GM21576 (cell line): ENCODE data around the gene SPIN3.
"Not testable (repeated sequence)": the region's sequence is repeated elsewhere in the genome, so short reads cannot be mapped to it uniquely, and the experiment has no call there.

ENCODE experiments used
- ATAC-seq: cut with Tn5 transposase; IDR thresholded peaks from one replicate; pipeline ENCODE4 v1.9.1; 2021; ENCODE audit warnings: mild to moderate bottlenecking, moderate library complexity; ENCODE audit not compliant: unreplicated experiment

Gene SPIN3

DNA sequence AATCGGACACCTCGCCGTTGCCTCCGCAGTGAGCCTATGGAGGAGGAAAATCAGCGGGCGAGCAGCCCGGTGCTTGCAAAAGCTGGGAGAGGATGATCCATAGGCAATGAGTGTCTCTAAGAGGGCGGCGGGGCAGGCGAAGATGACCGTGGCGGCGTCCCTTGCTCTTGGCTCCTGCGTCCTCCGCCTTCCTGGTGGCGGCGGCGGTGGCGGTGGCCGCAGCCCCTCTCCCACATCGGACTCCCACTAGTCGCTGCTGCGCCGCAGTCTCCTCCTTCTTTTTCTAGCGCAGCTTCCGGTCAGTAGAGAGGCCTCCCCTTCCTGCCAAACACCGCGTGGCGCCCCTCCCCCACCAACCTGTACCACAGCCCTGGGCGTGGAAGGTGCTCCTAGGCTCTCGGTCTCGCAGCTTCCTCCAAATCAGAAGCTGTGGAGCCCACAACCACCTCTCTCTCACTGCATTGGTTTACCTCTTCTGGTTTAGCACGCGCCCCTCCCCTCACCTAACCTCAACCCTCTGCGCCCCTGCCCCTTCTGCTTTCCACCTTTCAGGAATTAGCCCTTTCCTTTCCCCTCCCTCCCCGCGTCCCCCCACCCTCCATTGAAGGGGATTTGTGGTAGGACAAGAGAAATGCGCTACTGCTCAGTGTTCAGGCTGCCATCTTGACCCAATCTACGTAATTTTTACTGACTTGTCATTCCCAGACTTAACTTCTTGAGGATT is at the start of gene SPIN3:
Gene SPIN3, minus strand, starts transcription at position 271 of the 724 bp plus-strand sequence. CDS start 594 bp downstream, outside the sequence.
- ATAC-seq = peak; percentile 97

DNA sequence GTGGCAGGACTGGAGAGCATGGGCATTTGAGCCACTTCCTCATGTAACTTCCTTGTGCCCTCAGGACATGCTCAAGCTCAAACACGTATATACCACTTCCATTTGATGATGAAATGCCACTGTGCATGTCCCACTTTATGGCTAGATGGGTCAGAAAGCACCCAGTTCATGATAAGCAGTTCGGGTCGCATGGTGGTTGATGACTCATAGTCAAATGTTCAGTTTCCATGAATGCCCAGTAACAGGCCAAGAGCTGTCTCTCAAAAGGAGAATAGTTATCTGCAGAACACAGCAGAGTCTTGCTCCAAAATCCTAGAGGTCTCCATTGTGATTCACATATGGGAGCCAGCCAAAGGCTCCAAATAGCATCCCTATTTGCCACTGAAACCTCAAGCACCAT is 48.9 kb upstream of the SPIN3 start:
- no peak for ATAC-seq

DNA sequence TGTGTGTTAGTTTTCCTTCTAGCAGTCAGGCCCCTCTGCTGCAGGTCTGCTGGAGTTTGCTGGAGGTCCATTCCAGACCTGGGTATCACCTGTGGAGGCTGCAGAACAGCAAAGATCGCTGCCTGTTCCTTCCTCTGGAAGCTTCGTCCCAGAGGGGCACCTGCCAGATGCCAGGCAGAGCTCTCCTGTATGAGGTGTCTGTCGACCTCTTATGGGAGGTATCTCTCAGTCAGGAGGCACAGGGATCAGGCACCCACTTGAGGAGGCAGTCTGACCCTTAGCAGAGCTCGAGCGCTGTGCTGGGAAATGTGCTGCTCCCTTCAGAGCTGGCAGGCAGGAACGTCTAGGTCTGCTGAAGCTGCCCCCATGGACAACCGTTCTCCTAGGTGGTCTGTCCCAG is 41.9 kb upstream of the SPIN3 start:
- ATAC-seq = not testable (repeated sequence)

DNA sequence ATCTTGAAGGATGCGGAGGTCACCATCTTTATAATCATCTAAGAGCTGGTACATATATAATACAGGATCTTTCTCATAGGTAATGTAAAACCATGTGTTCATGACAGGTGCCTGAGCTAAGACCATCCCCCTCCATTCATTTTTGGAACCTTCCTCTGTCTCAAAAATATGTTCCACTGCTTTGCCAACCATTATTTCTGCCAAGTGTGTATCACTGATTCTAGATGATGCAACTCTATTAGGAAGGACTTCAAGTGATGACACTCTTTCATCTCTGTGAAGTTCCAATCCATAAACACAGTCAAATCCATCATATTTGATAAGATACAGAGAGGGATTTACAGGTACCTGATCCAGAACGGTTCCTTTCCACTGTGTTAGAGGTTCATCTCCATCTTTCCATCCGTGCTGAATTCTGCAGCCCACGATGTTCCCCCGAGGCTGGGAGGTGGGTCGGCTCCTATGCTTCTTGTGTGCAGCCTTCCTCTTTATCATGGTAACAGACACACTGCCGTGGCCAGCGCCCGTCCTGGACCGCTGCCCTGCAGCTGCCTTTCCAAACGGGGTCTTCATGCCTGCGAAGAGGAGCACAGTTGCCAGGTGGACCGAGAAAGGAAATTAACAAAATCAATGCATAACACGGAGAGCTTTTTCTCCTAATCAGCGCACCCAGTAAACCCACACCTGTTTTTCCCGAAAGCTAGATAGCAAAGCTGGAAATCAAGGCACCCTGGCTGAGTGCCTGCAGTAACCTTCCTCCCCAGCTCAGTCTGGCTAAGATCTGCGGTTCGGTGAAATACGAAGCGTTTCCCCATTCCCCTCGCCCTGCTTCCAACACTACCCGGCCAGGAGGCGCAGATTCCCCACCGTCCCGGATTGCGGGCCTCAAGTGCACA is 718 bp downstream of the SPIN3 start:
- peak; percentile 18 for ATAC-seq

DNA sequence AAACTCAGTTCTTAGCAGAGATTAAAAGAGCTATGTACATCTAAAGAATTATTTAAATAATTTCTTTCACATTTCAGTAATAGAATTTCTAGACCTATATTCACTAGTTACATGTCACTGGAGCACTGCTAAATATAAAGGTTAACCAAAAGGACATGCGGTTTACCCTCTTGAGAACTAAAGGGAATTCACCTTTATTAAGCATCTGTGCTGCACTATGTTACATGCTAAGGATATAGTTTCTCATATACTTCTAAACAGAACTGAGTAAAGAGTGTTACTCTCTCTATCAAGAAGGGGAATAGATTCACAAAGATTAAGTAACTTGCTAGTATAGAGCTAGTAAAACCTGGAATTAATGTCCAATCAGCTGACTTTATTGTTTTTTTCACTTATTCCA is 7.6 kb downstream of the SPIN3 start:
- ATAC-seq = no peak

DNA sequence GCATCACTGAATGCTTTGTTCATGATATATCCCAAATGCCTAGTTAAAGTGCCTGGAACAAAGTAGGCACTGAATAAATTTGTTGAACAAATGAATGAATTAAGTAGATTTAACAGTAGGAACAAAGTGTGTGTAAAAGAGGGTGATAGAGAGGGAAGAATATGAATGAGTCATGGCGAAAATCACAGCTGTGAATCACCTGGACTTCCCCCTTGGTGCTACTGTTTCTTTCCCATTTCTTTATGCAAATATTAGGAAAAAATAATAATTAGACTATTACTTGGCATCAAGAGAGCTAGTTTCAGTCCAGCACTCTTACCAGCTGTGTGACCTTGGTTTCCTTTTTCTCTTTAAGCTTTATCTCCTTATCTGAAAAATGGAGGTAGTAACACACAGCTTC is 9.2 kb downstream of the SPIN3 start:
- peak; percentile 55 for ATAC-seq

DNA sequence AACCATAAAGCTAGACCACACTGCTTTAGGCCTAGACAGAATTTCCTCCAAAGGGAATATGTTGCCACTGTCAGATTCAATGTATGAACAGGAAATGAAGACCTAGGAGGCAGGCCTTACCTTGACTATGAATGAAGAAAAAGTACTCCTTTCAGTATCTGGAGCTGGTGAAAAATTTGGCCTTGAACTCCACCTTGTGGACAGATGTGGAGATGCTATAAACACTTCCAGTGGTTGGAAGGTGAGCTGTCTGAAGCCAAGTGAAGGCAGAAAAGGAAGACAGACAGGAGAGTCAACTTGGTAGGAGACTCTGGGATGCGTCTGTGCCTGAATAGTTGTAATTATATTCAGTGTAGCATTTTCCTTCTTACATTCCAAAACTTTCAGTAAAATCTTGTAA is 17.2 kb downstream of the SPIN3 start:
- peak; percentile 95 for ATAC-seq

DNA sequence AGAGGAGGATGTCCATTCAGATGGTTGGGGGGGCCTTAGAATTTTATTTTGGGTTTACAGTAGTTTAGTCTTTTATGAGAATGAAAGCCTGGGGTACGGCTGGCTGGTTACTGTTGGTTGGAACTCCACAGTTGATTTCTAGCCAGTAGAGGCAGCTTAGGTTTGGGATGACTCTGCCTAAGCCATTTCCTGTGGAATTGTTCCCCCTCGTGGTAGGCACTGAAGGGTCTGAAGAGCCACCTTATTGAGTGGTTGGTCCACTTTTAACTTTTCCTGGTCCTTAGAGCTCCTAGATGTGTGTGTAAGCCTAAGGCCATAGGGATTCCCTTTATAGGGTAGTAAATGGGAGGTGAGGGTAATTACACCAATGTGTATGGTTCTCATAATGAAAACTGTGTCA is 19.7 kb downstream of the SPIN3 start:
- ATAC-seq = no peak

DNA sequence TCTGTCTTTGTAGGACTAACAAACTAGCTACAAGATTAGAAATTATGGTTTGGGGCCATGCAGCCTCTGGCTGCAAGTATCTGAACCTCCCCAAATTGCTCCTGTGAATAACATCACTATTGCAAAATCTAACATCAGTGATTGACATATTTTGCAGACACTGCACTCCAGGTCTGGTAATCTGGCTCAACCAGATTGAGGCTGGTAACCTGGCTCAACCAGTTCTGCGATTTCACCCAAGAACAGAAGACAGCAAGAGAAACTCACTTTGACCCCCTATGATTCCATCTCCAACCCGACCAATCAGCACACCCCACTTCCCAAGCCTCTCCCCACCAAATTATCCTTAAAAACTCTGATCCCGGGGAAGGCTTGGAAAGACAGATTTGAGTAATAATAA is 20.9 kb downstream of the SPIN3 start:
- ATAC-seq = no peak

DNA sequence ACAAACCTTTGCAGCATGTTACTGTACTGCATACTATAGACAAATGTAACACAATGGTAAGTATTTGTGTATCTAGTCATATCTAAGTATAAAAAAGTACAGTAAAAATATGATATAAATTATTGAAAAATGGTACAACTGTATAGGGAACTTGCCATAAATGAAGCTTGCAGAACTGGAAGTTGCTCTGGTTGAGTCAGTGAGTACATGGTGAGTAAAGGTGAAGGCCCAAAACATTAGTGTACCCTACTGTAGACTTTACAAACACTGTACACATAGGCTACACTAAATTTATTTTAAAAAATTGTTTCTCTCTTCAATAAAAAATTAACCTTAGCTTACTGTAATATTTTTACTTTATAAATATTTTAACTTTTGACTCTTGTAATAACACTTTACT is 25.8 kb downstream of the SPIN3 start:
- no peak for ATAC-seq

DNA sequence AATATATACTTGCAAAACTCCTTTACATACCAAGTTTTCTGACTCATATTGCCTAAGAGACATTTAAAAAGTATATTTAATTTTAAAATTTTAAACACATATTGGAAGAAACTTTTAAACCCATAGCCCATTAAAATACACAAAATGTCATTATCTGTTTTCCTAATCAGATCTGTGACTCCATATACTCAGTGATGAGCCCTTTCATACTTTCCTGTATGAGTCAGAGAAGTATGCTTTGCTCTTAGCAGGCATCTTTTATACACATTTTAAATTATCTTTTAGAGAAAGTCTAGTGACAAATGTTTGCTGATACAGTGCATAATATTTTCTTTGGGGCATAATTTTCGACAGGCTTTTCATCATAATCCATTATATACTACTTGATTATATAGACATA is 26.4 kb downstream of the SPIN3 start:
- ATAC-seq = no peak

DNA sequence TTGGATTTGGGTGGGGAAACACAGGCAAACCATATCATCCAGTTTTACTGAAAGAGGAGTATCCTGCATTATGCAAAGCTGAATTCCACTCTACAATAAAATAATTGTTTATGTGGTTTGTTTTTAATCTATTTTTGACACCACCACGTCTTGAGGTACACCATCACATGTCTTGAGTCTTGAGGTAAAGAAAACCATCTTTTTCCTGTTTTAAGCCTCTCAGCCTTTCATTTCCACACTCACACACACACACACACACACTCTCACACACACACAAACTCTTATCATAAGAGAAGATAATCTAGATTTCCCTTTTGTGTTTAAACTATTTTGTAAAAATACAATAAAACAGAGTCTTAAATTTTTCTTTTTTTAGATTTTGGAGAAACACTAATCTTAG is 32.0 kb downstream of the SPIN3 start:
- no peak for ATAC-seq

DNA sequence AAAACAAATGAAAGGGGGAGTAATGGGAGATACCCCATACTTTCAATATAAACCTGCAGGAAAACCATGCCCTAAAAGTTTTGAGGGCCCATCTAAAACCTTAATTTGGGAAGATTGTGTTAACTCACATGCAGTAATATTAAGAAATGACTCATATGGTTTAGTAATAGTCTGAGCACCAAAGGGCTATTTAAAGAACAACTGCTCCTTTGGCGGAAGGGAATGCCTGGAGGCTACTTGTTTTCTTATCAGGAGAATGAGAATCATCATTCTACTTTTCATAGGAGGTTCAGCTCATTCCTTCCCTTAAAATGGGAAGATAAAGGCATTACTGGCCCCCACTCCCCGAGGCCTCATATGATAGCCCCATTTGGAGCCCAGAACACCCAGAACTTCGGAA is 47.6 kb downstream of the SPIN3 start:
- no peak for ATAC-seq

DNA sequence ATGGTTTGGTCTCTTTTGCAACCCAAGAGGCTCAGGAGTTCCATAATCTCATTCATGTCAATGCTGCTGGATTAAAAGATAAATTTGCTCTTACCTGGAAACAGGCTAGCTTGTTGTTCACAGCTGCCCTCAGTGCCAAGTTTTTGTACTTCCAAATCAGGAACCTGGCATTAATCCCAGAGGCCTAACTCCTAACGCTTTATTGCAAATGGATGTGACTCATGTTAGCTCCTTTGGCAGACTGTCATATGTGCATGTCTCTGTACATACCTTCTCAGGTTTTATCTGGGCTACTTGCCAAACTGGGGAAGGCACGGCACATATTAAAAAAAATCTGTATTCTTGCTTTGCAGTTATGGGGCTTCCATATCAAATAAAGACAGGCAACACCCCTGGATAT is 49.1 kb downstream of the SPIN3 start:
- ATAC-seq = not testable (repeated sequence)

DNA sequence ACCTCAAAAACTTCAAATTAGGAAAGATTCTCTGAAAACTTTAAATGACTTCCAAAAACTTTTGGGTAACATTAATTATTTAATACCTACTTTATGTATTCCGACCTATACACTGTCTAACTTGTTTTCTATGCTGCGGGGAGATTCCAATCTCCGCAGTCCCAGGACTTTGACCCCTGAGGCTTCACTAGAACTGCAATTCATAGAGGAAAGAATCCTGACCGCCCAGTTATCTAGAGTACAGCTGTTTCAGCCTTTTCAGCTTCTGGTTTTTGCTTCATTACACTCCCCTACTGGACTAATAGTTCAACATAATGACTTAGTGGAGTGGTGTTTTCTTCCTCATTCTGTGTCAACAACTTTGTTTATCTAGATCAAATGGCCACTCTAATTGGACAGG is 50.1 kb downstream of the SPIN3 start:
- ATAC-seq = not testable (repeated sequence)

DNA sequence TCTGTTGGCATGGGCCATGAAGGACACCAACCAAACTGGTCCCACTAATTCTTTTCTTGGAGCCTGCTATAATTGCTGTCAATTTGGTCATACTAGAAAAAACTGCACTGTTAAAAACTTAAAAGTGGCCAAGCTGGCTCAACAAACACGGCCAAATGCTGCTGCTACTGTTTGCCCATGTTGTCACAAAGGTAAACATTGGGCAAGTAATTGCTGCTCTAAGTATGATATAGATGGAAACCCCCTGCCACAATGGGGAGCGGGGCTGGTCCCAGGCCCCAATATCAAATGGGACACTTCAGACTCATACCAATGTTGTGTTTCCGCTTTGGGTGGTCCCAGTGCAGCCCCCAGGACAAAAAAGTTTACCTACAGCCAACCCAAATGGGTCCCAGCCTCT is 52.1 kb downstream of the SPIN3 start:
- no peak for ATAC-seq
